Mucosa of descending colon (tissue), 3 donors: ENCODE measurements around the gene VPS37D. TPM values are rescaled to one million over a fixed set of nuclear protein-coding genes. Genes with fewer than 3 reads are reported as not detected.

Source experiments
- ATAC-seq: fragments of 200-7000 bp; cut with Tn5 transposase; one replicate; pipeline ENCODE4 v1.9.1; 2020; ENCODE audit warnings: mild to moderate bottlenecking, moderate library complexity
- DNase-seq, 3 donors: peaks; one replicate each; pipeline ENCODE4 v3.0.0-alpha.2; 2020
- H3K36me3 ChIP-seq: fragments of 200-600 bp; one replicate; pipeline ENCODE4 v1.8.0; 2021; ENCODE audit warnings: low read depth, mild to moderate bottlenecking
- H3K4me1 ChIP-seq: fragments of 200-600 bp; one replicate; pipeline ENCODE4 v1.8.0; 2021; ENCODE audit warnings: low read depth, mild to moderate bottlenecking
- H3K4me3 ChIP-seq: fragments of 200-600 bp; one replicate; pipeline ENCODE4 v1.8.0; 2021; ENCODE audit warnings: mild to moderate bottlenecking
- H3K9me3 ChIP-seq: fragments of 200-600 bp; one replicate; pipeline ENCODE4 v1.8.0; 2021; ENCODE audit warnings: mild to moderate bottlenecking
- intact Hi-C, 2 donors: fragments of 100-400 bp; cut with DNase I in 1 of 2; cut with micrococcal nuclease in 1 of 2; formaldehyde crosslinking; loops; one replicate each; pipeline versions ENCODE4 v1.11.0 to v1.11.1; 2022; cut with DNase I, micrococcal nuclease
- total RNA-seq, 3 donors: library from RNA; stranded (reverse); fragmentation: NEBNext Ultra II Directional in 2 of 3; extraction: Animal tissue kit (Norgen Biotek cat#: 25700) in 2 of 3; gene quantifications; one replicate each; pipeline versions ENCODE4 v1.2.1 to v1.2.4, GENCODE V29; 2021 to 2023
- TF ChIP-seq, protein P1 (sequence below): fragments of 200-600 bp; IDR thresholded peaks from one replicate; pipeline ENCODE4 v1.8.0; 2022; ENCODE audit warnings: antibody characterized with exemption, mild to moderate bottlenecking
- donor health status: DM: no; HTN: no; CAD: no; lungs with moderate emphysema.
- donor health status: DM: no; HTN: no; CAD: no.
- donor health status: DM: no; HTN: yes; CAD: no.

Gene VPS37D
- total RNA-seq, 3 donors from 2014 or later: 0.48 to 3.3 TPM; not detected in 1

GRCh38 chr7:73622909-73623797 is 44.5 kb upstream of the VPS37D start:
- DNase-seq: peak; percentile 33 to 67 (median 61)
- no peaks in the 10 kb centered on the region for H3K36me3 ChIP-seq
- H3K4me3 ChIP-seq: no peak overlapping the region
- no peaks in the 10 kb centered on the region for H3K9me3 ChIP-seq
- TF ChIP-seq, protein P1, sequence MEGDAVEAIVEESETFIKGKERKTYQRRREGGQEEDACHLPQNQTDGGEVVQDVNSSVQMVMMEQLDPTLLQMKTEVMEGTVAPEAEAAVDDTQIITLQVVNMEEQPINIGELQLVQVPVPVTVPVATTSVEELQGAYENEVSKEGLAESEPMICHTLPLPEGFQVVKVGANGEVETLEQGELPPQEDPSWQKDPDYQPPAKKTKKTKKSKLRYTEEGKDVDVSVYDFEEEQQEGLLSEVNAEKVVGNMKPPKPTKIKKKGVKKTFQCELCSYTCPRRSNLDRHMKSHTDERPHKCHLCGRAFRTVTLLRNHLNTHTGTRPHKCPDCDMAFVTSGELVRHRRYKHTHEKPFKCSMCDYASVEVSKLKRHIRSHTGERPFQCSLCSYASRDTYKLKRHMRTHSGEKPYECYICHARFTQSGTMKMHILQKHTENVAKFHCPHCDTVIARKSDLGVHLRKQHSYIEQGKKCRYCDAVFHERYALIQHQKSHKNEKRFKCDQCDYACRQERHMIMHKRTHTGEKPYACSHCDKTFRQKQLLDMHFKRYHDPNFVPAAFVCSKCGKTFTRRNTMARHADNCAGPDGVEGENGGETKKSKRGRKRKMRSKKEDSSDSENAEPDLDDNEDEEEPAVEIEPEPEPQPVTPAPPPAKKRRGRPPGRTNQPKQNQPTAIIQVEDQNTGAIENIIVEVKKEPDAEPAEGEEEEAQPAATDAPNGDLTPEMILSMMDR: no peak
- intact Hi-C loops: no loop called here
- ATAC-seq: peak; percentile 39
- H3K4me1 ChIP-seq: peaks cover 14% of the 10 kb centered on the region

- H3K4me1 ChIP-seq: peaks cover 14% of the 10 kb centered on the region
- no peaks in the 10 kb centered on the region for H3K36me3 ChIP-seq
- peak; percentile 97 for ATAC-seq
These were observed 43.6 kb upstream of the VPS37D start, which contains the start of gene MLXIPL for GRCh38 chr7:73623798-73624668. Gene MLXIPL (minus strand): TSS chr7:73624522. CDS start chr7:73624492, 30 bp downstream.

GRCh38 chr7:73624669-73625001 is 43.0 kb upstream of the VPS37D start:
- DNase-seq: no peak
- TF ChIP-seq, protein P1: no peak
- Histone ChIP-seq H3K9me3 (no peaks in the 10 kb centered on the region), H3K36me3 (no peaks in the 10 kb centered on the region), H3K4me3 (no peak overlapping the region), H3K4me1 (peaks cover 14% of the 10 kb centered on the region)
- ATAC-seq: no peak
- intact Hi-C loops: no loop called here

More at GRCh38 chr7:73623798-73624668, 43.6 kb upstream of the VPS37D start, which contains the start of gene MLXIPL:
- TF ChIP-seq, protein P1: no peak
- peak; percentile 91 to 99 (median 93) for DNase-seq
- intact Hi-C loops: no loop called here
- no peaks in the 10 kb centered on the region for H3K9me3 ChIP-seq
- H3K4me3 ChIP-seq: no peak within 1 kb of the TSS

DNA sequence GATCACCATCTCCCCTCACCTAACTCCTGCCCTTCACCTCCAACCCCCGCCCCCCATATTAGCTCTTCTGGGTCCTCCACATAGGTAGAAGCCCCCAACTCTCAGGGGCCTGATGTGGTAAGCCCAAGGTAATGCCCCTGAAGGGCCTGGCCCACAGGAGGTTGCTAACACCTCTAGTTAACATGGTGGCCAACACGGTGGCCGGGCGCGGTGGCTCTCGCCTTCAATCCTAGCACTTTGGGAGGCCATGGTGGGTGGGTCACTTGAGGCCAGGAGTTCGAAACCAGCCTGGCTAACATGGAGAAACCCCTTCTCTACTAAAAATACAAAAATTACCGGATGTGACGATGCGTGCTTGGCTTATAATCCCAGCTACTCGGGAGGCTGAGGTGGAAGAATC is 42.4 kb upstream of the VPS37D start:
- intact Hi-C loops: no loop called here
- Histone ChIP-seq H3K4me1 (peaks cover 14% of the 10 kb centered on the region), H3K4me3 (no peak overlapping the region), H3K36me3 (no peaks in the 10 kb centered on the region), H3K9me3 (no peaks in the 10 kb centered on the region)
- no peak for ATAC-seq
- DNase-seq: no peak
- TF ChIP-seq, protein P1: no peak

DNA sequence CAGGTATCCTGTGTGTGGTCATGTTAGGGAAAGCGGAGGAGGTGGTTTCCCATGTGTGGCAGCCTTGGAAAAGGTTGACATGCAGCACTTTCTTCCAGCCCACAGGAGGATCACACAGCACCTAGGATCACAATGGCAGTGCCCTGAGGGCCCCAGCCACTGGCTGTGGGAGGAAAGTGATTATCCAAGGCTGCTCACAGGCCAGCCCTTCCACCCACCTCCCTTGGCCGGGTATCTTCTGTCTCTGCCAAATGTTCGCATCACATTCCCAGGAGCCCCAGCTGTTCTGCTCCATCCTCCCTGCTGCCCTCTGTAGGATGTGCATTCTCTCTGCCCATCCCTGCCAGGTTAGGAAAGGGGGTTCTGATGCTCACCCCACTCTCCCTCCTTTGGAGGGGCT is 40.8 kb upstream of the VPS37D start:
- Histone ChIP-seq H3K4me3 (no peak overlapping the region), H3K36me3 (no peaks in the 10 kb centered on the region), H3K9me3 (no peaks in the 10 kb centered on the region), H3K4me1 (peaks cover 14% of the 10 kb centered on the region)
- DNase-seq (no peak), ATAC-seq (no peak)
- TF ChIP-seq, protein P1: no peak
- intact Hi-C loops: no loop called here
